ENCODE data around the gene BCAS1. TPM values are rescaled to one million over a fixed set of nuclear protein-coding genes. Genes with fewer than 3 reads are reported as not detected.

The BCAS1 gene
- total RNA-seq, 1 donor from 2014 or later = not detected

DNA sequence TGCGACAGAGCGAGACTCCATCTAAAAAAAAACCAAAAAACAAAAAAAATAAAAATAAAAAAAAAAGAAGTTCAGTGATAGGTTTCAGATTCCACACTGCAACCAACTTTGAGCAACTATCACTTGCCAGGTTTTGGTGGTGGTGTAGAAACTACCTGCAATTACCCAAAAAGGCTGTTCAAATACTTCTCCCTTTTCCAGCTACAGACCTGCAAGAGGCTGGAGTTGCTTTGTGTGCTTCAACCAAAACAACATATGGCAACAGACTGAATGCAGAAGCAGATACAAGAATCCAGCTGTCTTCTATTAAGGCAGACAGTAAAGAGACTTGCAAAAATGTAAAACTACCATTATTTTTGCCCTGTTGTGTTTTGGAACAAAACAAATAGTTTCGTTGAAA, 9.3 kb upstream of the BCAS1 start:
- no peaks in the 10 kb centered on the region for H3K9me3 Mint-ChIP-seq (ENCODE audit: unreplicated experiment)
- no peak for DNase-seq (ENCODE audit: extremely low spot score, unreplicated experiment)
- H3K4me3 Mint-ChIP-seq (ENCODE audit: unreplicated experiment) = no peak overlapping the region
- H3K27ac Mint-ChIP-seq (ENCODE audit: unreplicated experiment) = no peak overlapping the region
- peaks cover 6% of the 10 kb centered on the region for H3K27me3 Mint-ChIP-seq (ENCODE audit: unreplicated experiment)
- TF ChIP-seq, protein P1, sequence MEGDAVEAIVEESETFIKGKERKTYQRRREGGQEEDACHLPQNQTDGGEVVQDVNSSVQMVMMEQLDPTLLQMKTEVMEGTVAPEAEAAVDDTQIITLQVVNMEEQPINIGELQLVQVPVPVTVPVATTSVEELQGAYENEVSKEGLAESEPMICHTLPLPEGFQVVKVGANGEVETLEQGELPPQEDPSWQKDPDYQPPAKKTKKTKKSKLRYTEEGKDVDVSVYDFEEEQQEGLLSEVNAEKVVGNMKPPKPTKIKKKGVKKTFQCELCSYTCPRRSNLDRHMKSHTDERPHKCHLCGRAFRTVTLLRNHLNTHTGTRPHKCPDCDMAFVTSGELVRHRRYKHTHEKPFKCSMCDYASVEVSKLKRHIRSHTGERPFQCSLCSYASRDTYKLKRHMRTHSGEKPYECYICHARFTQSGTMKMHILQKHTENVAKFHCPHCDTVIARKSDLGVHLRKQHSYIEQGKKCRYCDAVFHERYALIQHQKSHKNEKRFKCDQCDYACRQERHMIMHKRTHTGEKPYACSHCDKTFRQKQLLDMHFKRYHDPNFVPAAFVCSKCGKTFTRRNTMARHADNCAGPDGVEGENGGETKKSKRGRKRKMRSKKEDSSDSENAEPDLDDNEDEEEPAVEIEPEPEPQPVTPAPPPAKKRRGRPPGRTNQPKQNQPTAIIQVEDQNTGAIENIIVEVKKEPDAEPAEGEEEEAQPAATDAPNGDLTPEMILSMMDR (IDR thresholded peaks at IDR 0.05) = no peak
- no peaks in the 10 kb centered on the region for H3K4me1 Mint-ChIP-seq (ENCODE audit: unreplicated experiment)
- no peaks in the 10 kb centered on the region for H3K36me3 Mint-ChIP-seq (ENCODE audit: unreplicated experiment)

DNA sequence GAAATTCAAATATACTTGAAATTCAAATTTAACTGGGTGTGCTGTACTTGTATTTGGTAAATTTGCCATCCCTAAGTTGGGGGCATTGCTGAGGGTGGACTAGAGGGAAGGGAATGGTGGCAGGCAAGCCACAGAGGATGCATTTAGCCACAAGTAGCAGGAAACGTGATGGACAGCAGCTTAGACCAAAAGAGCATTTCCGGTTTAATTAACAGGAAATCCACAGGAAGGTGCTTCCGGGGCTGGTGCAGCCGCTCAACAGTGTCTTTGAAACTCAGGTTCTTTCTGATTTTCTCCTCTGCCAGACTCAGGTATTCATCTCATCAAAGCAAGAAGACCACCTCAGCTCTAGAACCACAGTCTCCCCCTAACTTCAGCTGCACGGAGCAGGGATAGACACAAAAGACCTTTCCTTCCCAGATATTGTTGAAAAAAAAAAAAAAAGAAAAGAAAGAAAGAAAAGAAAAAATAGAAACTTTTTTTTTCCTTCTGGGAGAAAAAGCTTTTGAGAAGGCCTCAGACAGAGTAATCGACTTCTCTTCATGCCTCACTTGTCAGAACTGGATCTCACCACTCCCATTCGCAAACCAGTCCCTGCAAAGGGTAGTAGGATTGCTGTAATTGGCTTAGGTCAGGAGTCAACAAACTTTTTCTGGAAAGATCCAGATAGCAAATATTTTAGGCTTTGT, 8.0 kb upstream of the BCAS1 start:
- TF ChIP-seq, protein P1 (IDR thresholded peaks at IDR 0.05) = no peak
- H3K4me3 Mint-ChIP-seq (ENCODE audit: unreplicated experiment) = no peak overlapping the region
- DNase-seq (ENCODE audit: extremely low spot score, unreplicated experiment) = no peak
- no peaks in the 10 kb centered on the region for H3K4me1 Mint-ChIP-seq (ENCODE audit: unreplicated experiment)
- H3K27ac Mint-ChIP-seq (ENCODE audit: unreplicated experiment) = no peak overlapping the region
- no peaks in the 10 kb centered on the region for H3K9me3 Mint-ChIP-seq (ENCODE audit: unreplicated experiment)
- no peaks in the 10 kb centered on the region for H3K36me3 Mint-ChIP-seq (ENCODE audit: unreplicated experiment)
- H3K27me3 Mint-ChIP-seq (ENCODE audit: unreplicated experiment) = peaks cover 2% of the 10 kb centered on the region

DNA sequence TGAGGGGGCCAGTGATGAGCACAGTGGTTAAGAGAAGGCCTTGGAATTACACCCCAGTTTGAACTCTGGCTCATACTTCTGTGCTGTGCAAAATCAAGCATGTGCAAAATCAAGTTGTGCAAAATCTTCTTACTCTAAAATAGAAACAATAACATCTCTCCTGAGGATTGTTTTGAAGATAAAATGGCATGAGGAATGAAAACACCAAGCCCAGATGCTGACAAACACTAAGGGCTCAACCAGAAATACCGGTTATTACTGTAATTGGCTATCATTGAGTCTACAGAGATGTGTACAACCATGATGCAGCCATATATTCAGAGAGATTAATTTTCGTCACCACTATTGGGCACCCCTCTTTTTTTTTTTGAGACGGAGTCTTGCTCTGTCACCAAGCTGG, 5.9 kb upstream of the BCAS1 start:
- H3K9me3 Mint-ChIP-seq (ENCODE audit: unreplicated experiment) = no peaks in the 10 kb centered on the region
- no peak for DNase-seq (ENCODE audit: extremely low spot score, unreplicated experiment)

DNA sequence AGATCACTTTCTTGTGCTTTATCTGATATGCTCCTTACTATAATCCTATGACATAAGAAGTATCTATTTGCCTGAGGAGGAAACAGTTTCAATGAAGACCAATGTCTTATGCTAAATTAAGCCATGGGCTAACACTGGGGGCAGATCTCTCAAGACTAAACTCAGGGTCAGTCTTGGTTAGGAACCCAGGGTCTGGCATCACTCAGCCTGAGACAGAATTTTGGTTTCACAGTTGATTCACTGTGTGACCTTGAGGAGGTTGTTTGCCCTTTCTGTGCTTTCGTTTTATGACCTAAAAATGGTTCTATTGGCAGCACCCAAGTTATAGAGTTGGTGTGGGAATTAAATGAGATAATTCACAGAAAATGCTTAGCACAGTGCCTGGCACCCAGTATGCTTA, 4.9 kb upstream of the BCAS1 start:
- no peak for DNase-seq (ENCODE audit: extremely low spot score, unreplicated experiment)
- H3K27ac Mint-ChIP-seq (ENCODE audit: unreplicated experiment) = no peak overlapping the region

More for the DNA sequence above, 5.9 kb upstream of the BCAS1 start:
- Mint-ChIP-seq H3K4me1 (ENCODE audit: unreplicated experiment) (no peaks in the 10 kb centered on the region), H3K27me3 (ENCODE audit: unreplicated experiment) (no peaks in the 10 kb centered on the region), H3K4me3 (ENCODE audit: unreplicated experiment) (no peak overlapping the region), H3K27ac (ENCODE audit: unreplicated experiment) (no peak overlapping the region), H3K36me3 (ENCODE audit: unreplicated experiment) (no peaks in the 10 kb centered on the region)
- TF ChIP-seq, protein P1 (IDR thresholded peaks at IDR 0.05) = no peak

DNA sequence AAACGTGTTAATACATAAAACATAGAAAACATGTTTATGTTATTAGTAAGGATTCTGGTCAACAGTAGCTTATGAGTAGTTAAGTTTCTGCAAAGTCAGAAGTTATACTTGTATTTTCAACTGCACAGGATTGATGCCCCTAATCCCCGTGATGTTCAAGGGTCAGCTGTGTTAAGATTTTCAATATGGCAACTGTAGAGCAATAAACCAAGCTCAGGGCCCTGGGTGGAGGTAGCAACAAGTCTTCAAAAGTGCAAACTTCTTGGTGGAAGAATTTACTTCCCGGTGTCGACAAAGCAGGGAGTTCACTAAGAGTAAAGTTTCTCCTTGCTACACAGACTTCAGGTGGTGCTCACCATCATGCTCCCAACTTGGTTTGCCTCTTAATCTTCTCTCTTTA, 4.1 kb upstream of the BCAS1 start:
- no peak for DNase-seq (ENCODE audit: extremely low spot score, unreplicated experiment)
- TF ChIP-seq, protein P1 (IDR thresholded peaks at IDR 0.05) = no peak
- Mint-ChIP-seq H3K4me1 (ENCODE audit: unreplicated experiment) (no peaks in the 10 kb centered on the region), H3K27me3 (ENCODE audit: unreplicated experiment) (no peaks in the 10 kb centered on the region), H3K27ac (ENCODE audit: unreplicated experiment) (no peak overlapping the region), H3K9me3 (ENCODE audit: unreplicated experiment) (no peaks in the 10 kb centered on the region), H3K4me3 (ENCODE audit: unreplicated experiment) (no peak overlapping the region), H3K36me3 (ENCODE audit: unreplicated experiment) (no peaks in the 10 kb centered on the region)

More for the DNA sequence above, 4.9 kb upstream of the BCAS1 start:
- no peaks in the 10 kb centered on the region for H3K36me3 Mint-ChIP-seq (ENCODE audit: unreplicated experiment)
- no peaks in the 10 kb centered on the region for H3K27me3 Mint-ChIP-seq (ENCODE audit: unreplicated experiment)
- no peak overlapping the region for H3K4me3 Mint-ChIP-seq (ENCODE audit: unreplicated experiment)
- H3K9me3 Mint-ChIP-seq (ENCODE audit: unreplicated experiment) = no peaks in the 10 kb centered on the region
- TF ChIP-seq, protein P1 (IDR thresholded peaks at IDR 0.05) = no peak
- H3K4me1 Mint-ChIP-seq (ENCODE audit: unreplicated experiment) = no peaks in the 10 kb centered on the region

All from osteocyte (in vitro differentiated cells).